GM06990 (cell line): ENCODE results near the gene PIK3CG.
A peak's percentile ranks its signal among the peaks of the same experiment; 100 is the strongest.
"Not testable (repeated sequence)": the region's sequence is repeated elsewhere in the genome, so short reads cannot be mapped to it uniquely, and the experiment has no call there.

ENCODE experiments used
- DNase-seq: peaks from one replicate; pipeline ENCODE4 v3.0.0-alpha.2; 2011; ENCODE audit not compliant: insufficient read length; ENCODE audit errors: extremely low read depth
- H3K27me3 ChIP-seq: replicated peaks from 2 replicates; pipeline ENCODE4 v1.6.0; 2011; ENCODE audit warnings: low read length; ENCODE audit not compliant: control insufficient read depth, insufficient read depth
- H3K36me3 ChIP-seq: 2 replicates; pipeline ENCODE4 v1.5.1; 2011; ENCODE audit warnings: low read length; ENCODE audit not compliant: control insufficient read depth, insufficient read depth
- H3K4me3 ChIP-seq: replicated peaks from 2 replicates; pipeline ENCODE4 v1.5.1; 2011; ENCODE audit warnings: low read depth, mild to moderate bottlenecking, control low read depth, low read length
- TF ChIP-seq, protein P1 (sequence below): IDR thresholded peaks from 2 replicates; pipeline ENCODE4 v1.5.1; 2011; ENCODE audit warnings: low read length, control low read depth, mild to moderate bottlenecking, inconsistent platforms; ENCODE audit not compliant: insufficient read depth, poor library complexity, severe bottlenecking

Gene PIK3CG

DNA sequence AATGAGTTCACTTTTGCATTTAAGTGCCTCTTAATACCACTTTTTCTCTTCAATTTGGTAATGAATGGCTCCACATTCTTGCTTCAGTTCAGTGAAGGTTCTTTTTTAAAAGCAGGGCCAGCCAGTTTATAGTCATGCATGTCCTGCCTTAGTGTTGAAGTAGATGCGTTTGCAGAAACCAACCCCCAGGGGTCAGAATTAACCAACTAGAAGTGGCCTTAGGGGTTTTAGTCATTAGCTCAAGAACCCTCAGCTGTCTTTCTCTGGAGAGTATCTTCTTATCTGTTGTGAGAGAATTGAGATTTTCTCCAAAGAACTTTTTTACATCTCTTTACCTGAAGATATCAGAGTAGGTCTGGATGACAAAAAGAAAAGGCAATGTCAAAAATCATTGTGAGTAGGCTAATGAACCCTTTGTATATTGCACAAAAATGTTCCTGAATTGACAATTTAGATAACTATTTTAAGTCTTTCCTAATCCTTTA, 82.2 kb downstream of the PIK3CG start:
- no peak overlapping the region for H3K4me3 ChIP-seq
- DNase-seq: no peak
- no peaks in the 10 kb centered on the region for H3K27me3 ChIP-seq
- TF ChIP-seq, protein P1, sequence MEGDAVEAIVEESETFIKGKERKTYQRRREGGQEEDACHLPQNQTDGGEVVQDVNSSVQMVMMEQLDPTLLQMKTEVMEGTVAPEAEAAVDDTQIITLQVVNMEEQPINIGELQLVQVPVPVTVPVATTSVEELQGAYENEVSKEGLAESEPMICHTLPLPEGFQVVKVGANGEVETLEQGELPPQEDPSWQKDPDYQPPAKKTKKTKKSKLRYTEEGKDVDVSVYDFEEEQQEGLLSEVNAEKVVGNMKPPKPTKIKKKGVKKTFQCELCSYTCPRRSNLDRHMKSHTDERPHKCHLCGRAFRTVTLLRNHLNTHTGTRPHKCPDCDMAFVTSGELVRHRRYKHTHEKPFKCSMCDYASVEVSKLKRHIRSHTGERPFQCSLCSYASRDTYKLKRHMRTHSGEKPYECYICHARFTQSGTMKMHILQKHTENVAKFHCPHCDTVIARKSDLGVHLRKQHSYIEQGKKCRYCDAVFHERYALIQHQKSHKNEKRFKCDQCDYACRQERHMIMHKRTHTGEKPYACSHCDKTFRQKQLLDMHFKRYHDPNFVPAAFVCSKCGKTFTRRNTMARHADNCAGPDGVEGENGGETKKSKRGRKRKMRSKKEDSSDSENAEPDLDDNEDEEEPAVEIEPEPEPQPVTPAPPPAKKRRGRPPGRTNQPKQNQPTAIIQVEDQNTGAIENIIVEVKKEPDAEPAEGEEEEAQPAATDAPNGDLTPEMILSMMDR: peak; percentile 62
- H3K36me3 ChIP-seq: no peaks in the 10 kb centered on the region

DNA sequence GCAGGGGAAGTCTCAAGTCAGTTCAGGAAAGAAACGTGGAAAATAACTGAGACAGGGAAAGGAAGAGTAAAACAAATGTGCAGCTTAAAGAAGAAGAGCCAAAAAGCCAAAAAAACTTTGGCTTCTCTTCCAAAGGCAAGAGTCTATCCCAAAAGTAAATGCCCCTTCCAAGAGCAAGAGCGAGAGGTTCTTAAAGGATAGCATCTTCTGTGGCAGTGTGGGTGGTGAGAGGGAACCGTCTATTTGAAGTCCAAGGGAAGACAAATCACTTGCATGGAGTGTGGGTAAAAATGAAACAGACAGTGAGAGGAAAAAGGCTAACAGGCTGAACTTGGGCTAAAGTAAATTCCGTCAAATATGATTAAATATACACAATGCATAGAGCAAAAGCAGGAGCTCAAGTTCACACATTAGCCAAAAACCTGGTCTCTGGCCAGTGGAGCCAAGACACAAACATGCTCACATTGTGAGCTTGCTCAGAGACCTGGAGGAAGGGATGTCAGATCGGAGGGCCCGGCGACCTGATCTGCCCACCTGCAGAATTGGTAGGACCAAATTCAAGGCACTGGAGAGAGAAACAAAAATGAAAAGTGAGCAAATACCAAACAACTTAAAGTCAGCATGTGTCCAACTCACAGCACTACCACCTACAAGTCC, 87.0 kb downstream of the PIK3CG start:
- TF ChIP-seq, protein P1: no peak
- Histone ChIP-seq H3K4me3 (no peak overlapping the region), H3K27me3 (no peaks in the 10 kb centered on the region), H3K36me3 (no peaks in the 10 kb centered on the region)
- DNase-seq: no peak

DNA sequence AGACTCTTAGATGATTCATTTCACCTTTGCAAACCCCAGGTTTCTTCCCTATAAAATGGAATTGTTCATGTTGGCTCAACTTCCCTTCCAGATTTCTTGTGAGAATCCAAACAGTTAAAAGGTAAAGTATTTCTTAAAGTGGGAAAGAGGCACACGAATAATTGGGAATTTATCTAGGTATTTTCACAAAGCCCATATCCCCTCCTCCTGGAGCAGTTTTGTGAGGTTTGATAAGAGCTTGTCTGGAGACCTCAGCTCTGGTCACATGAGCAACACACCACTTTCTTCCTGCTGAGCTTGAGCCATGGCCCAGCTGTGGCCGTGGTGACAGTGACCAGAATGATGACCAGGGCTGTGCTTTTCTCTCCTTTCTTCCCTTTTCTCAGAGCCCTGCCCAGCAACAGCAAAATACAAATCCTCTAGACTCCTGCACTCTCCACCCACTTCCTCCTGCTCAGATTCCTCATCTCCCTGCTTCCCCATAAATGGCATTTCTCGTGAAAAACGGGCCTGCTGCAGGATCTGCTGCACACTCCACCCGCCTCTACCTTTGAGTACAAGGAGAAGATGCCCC, 87.7 kb downstream of the PIK3CG start:
- no peak overlapping the region for H3K4me3 ChIP-seq
- H3K36me3 ChIP-seq: no peaks in the 10 kb centered on the region
- TF ChIP-seq, protein P1: no peak
- H3K27me3 ChIP-seq: no peaks in the 10 kb centered on the region
- no peak for DNase-seq

DNA sequence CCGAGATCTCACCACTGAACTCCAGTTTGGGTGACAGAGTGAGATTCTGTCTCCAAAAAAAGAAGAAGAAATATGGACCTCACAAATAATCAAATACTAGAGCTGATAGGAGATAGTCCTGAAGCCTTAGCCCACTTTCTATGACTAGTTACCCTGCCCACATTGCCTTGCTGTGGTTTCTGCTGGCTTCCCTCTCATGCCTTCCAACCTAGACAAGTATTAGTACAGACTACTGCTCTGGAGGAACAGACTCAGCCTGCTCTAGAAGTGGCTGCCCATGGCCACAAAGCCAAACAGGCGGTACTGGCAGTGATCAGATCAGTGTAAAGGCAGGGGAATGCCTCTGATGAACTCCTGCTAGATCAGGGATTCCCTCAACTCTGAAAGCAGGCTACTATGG, 89.8 kb downstream of the PIK3CG start:
- Histone ChIP-seq H3K4me3 (no peak overlapping the region), H3K36me3 (no peaks in the 10 kb centered on the region), H3K27me3 (no peaks in the 10 kb centered on the region)
- TF ChIP-seq, protein P1: no peak
- DNase-seq: no peak

DNA sequence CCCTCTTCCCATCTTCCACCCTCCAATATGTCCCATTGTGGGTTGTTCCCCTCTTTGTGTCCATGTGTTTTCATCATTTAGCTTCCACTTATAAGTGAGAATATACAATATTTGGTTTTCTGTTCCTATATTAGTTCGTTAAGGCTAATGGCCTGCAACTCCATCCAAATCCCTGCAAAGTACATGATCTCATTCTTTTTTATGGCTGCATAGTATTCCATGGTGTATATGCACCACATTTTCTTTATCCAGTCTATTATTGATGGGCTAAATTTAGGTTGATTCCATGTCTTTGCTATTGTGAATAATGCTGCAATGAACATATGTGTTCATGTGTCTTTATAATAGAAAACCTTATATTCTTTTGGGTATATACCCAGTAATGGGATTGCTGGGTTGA, 90.8 kb downstream of the PIK3CG start:
- H3K4me3 ChIP-seq, H3K27me3 ChIP-seq, DNase-seq, H3K36me3 ChIP-seq: not testable (repeated sequence)
